Ectodermal cell (in vitro differentiated cells): ENCODE data around the gene GABBR2.
"Not testable (repeated sequence)": the region's sequence is repeated elsewhere in the genome, so short reads cannot be mapped to it uniquely, and the experiment has no call there.

Source experiments
- H3K27ac ChIP-seq: 2 replicates; pipeline ENCODE4 v1.7.0; 2013; ENCODE audit warnings: mild to moderate bottlenecking, low read depth, low read length; ENCODE audit not compliant: insufficient read depth, poor library complexity, severe bottlenecking
- H3K27me3 ChIP-seq: 2 replicates; pipeline ENCODE4 v1.7.0; 2013; ENCODE audit warnings: mild to moderate bottlenecking, low read length; ENCODE audit not compliant: insufficient read depth, control insufficient read depth, poor library complexity, severe bottlenecking
- H3K36me3 ChIP-seq: one replicate; pipeline ENCODE4 v1.7.0; 2013; ENCODE audit warnings: low read length; ENCODE audit not compliant: control insufficient read depth, insufficient read depth
- H3K4me1 ChIP-seq: one replicate; pipeline ENCODE4 v1.7.0; 2013; ENCODE audit warnings: low read length; ENCODE audit not compliant: control insufficient read depth, insufficient read depth
- H3K4me3 ChIP-seq: 2 replicates; pipeline ENCODE4 v1.7.0; 2013; ENCODE audit warnings: low read depth, low read length, control low read depth; ENCODE audit not compliant: insufficient read depth
- H3K9me3 ChIP-seq: 2 replicates; pipeline ENCODE4 v1.7.0; 2013; ENCODE audit warnings: mild to moderate bottlenecking, low read length, moderate library complexity; ENCODE audit not compliant: control insufficient read depth
- WGBS, 2 experiments: methylation state at CpG; one replicate each; pipeline ENCODE4 v1.1.7; 2013; ENCODE audit warnings: missing lambda C conversion rate in 2 of 2; 5-methylcytosine and 5-hydroxymethylcytosine counted together

GABBR2 gene

DNA sequence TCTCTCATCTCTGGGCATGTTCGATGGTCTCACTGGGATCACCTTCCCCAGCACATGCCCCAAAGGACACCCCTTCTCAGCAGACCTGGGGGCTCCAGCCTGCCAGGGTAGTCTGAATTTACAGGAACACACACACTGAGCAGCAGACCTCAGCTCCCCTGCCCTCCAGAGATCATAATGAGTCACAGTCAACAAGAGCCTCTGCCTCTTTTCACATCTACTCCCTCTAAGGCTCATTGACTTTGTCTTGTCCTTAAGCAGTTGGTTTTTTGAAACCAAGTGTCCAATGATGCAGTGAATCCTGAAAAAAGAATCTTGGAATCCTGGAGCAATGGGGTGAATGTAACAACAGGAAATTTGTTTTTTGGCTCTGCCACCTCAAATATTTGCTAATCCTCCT is 20.8 kb downstream of the GABBR2 start:
- Histone ChIP-seq H3K27ac (no peak overlapping the region), H3K27me3 (no peaks in the 10 kb centered on the region), H3K4me1 (no peaks in the 10 kb centered on the region), H3K9me3 (no peaks in the 10 kb centered on the region), H3K4me3 (no peak overlapping the region), H3K36me3 (no peaks in the 10 kb centered on the region)
- WGBS, 2 experiments: 98 to 100% methylated on average over 1 of the region's 1 CpG

DNA sequence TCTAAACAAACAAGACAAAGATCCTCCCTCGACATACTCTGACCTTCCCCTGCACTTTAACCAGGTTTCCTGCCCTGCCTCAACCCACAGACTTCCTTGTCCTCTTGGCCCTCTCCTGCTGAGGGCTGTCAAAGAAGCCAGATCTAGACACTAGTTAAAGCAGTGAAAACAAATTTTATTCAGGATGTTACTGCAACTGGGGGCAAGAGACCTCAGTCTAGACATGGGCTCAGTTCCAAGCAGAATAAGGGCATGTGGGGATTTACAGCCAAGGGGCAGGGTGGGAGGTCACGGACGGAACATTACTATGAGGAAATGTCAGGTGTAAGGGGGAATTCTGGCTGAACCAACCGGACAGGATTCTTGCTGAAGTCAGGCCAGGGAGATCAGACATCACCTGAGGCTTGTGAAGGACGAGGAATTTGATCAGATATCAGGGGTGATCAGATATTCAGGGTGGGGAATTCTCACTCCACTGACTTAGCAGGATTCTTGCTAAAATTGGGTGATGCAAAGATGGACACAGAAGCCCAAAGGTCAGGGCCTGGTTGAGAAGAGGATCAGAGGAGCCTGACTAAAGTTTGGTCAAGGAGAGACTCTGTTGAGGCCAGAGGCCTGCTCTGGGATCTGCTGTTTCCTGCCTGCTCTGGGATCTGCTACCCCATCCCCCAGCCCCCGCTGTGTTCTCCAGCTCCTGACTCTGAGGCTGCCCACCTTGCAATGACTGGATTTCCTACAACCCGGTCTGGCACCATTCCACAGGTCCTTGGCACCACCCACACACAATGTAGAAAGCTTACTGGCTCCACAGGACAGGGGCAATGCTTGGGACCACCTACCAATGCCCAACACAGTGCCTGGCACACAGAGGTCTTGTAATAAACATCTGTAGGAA is 21.5 kb downstream of the GABBR2 start:
- H3K4me1 ChIP-seq: no peaks in the 10 kb centered on the region
- H3K27ac ChIP-seq: no peak overlapping the region
- H3K9me3 ChIP-seq: no peaks in the 10 kb centered on the region
- H3K36me3 ChIP-seq: no peaks in the 10 kb centered on the region
- H3K27me3 ChIP-seq: no peaks in the 10 kb centered on the region
- WGBS, 2 experiments: 83 to 86% methylated on average over 7 of the region's 7 CpGs
- no peak overlapping the region for H3K4me3 ChIP-seq

DNA sequence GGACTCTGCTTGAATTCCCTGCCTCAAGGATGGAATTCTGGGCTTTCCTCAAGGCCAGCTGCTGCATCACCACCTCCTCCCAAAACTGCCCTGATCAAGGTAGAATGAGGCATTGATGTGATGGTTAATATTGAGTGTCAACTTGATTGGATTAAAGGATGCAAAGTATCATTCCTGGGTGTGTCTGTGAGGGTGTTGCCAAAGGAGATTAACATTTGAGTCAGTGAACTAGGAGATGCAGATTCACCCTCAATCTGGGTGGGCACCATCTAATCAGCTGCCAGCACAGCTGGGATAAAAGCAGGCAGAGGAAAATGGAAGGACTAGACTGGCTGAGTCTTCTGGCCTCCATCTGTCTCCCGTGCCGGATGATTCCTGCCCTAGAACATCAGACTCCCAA is 23.9 kb downstream of the GABBR2 start:
- not testable (repeated sequence) for H3K27me3 ChIP-seq, H3K9me3 ChIP-seq, H3K36me3 ChIP-seq, H3K4me1 ChIP-seq, H3K4me3 ChIP-seq, H3K27ac ChIP-seq
- 94 to 98% methylated on average over 2 of the region's 2 CpGs for WGBS, 2 experiments

DNA sequence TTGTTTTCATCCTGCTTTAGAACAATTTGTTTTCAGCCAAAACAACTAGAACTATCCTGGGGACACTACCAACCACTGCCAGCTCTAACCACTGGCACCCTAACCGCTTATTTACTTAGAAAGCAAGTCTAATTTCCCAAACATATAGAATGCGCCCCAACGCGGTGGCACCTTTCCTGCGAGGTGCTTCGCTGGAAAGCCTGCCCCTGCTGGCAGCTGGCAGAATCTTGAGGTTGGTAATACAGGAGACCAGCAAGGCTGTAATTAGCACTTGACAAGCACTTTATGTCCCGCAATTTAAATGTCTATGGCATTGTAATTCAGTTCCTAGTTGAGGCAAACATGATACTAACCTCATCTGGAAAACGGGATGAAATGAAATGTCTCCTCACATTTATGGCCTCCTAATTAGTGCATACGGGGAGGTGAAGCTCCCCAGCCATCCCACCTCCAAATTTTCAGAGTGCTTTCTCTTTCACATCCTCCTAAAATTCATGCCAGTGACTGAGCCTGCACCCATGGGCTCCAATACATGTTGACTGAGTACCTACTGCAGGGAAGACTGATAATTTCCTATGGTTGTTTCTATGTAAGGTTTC is 30.4 kb downstream of the GABBR2 start:
- Histone ChIP-seq H3K4me3 (no peak overlapping the region), H3K4me1 (no peaks in the 10 kb centered on the region), H3K9me3 (no peaks in the 10 kb centered on the region), H3K27ac (no peak overlapping the region), H3K36me3 (no peaks in the 10 kb centered on the region), H3K27me3 (no peaks in the 10 kb centered on the region)
- WGBS, 2 experiments: 16 to 19% methylated on average over 9 of the region's 9 CpGs

DNA sequence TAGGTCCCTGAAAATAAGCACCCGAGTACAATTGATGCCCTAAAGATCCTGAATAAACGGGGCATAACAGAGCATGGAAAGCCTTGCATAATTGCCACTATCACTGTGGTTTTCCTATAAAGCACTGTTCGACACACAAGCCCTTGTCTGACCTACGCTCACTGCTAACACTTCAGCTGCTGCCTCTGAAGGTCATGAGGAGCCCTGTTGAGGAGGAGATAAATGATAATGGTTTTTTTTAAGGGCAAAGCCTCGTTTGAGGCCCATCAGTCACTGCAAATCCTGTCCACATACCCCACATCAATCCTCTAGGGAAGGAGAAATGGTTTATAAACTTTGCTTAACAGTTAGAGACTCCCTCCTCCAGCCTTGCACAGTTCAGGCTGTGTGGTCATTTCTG is 35.1 kb downstream of the GABBR2 start:
- H3K36me3 ChIP-seq: no peaks in the 10 kb centered on the region
- H3K4me1 ChIP-seq: no peaks in the 10 kb centered on the region
- H3K4me3 ChIP-seq: no peak overlapping the region
- no peaks in the 10 kb centered on the region for H3K27me3 ChIP-seq
- H3K27ac ChIP-seq: no peak overlapping the region
- 93 to 95% methylated on average over 4 to 5 of the region's 5 CpGs for WGBS, 2 experiments
- H3K9me3 ChIP-seq: no peaks in the 10 kb centered on the region

DNA sequence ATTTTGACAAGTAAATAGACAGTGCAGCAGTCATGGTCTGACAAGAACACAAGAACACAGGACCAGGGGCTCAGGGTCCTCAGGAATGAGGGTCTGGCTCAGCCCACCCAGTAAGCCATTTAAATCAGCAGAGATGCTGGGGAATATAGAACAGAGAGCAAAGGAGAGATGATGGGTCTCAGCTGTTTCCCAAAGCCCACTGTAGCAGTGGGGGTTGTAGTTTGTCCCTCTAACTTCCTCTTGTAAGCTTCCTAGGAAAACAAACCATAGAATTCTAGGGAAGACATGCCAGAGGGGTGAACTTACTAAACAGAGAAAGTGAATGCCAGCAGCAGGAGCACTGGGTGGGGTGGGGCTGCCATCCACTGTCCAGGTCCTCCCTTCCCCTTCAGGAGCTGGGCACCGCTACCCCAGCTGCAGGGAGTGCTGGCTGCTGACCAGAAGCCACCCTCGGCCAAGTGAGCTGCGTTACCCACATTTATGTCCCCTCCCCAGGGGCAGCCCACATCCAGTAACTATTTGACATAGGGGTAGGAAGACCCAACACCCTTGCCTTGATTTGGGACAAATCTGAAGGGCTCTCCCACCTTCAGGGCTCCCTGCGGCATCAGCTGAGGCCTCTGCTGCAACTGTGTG is 41.6 kb downstream of the GABBR2 start:
- Histone ChIP-seq H3K4me3 (no peak overlapping the region), H3K9me3 (no peaks in the 10 kb centered on the region), H3K27me3 (no peaks in the 10 kb centered on the region), H3K4me1 (no peaks in the 10 kb centered on the region), H3K36me3 (no peaks in the 10 kb centered on the region), H3K27ac (no peak overlapping the region)
- 91 to 93% methylated on average over 4 of the region's 4 CpGs for WGBS, 2 experiments

DNA sequence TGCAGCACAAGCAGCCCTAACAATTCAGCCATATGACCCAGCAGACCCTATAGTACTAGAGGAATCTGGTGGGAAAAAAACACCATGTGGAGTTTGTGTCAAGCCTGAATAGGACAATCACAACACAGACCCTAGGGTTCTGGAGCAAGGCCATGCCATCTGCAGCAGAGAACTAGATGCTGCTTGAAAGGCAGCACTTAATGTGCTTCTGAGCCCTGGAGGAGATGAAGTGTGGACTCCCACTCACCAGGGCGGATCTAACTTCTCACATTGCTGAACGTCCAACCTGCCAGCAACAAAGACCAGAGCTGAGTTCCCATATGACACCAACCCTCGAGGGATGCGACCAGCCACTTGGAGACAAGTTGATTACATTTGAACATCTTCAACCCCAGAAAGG is 43.2 kb downstream of the GABBR2 start:
- Histone ChIP-seq H3K4me3 (no peak overlapping the region), H3K36me3 (no peaks in the 10 kb centered on the region)
- WGBS, 2 experiments: 78 to 79% methylated on average over 4 of the region's 4 CpGs

DNA sequence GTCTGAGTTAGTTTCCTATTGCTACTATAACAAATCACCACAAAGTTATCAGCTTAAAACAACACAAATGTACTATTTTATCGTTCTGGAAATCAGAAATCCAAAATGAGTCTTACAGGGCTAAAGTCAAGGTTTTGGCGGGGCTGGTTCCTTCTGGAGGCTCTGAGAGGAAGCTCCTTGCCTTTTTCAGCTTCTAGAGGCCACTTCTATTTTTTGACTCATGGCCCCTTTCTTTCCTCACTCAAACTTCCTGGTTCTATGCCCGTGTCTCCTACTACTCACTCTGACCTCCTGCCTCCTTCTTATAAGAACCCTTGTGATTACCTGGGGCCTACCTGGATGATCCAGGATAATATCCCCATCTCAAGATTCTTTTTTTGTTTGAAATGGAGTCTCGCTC is 48.2 kb downstream of the GABBR2 start:
- H3K4me1 ChIP-seq: no peaks in the 10 kb centered on the region
- no peak overlapping the region for H3K4me3 ChIP-seq
- no peaks in the 10 kb centered on the region for H3K27me3 ChIP-seq
- no peaks in the 10 kb centered on the region for H3K9me3 ChIP-seq
- no peaks in the 10 kb centered on the region for H3K36me3 ChIP-seq
- H3K27ac ChIP-seq: no peak overlapping the region
- WGBS, 2 experiments: 90 to 95% methylated on average over 4 of the region's 4 CpGs

More for the DNA sequence above, 43.2 kb downstream of the GABBR2 start:
- Histone ChIP-seq H3K27ac (no peak overlapping the region), H3K9me3 (no peaks in the 10 kb centered on the region), H3K4me1 (no peaks in the 10 kb centered on the region), H3K27me3 (no peaks in the 10 kb centered on the region)

DNA sequence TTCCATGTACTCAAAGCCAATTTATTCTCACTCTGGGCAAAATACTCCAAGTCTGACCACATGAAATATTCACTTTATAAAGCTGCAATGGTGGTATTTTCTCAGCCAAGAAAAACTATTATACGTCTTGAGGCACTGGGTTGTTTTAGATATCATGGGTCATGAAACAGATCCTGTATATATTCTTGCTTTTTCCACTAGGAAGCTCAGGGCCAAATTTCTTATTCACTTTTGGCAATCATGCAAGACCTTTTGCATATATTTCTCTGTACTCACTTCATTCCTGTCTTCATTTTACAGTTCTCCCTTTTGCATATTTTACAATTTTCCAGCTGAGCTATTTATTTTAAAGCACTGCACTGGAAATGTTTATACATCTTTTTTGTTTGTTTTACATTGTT is 49.8 kb downstream of the GABBR2 start:
- no peak overlapping the region for H3K4me3 ChIP-seq
- no peaks in the 10 kb centered on the region for H3K9me3 ChIP-seq
- no peaks in the 10 kb centered on the region for H3K27me3 ChIP-seq
- H3K27ac ChIP-seq: no peak overlapping the region
- no peaks in the 10 kb centered on the region for H3K36me3 ChIP-seq
- H3K4me1 ChIP-seq: no peaks in the 10 kb centered on the region
- WGBS, 2 experiments: 84 to 100% methylated on average over 1 of the region's 1 CpG

DNA sequence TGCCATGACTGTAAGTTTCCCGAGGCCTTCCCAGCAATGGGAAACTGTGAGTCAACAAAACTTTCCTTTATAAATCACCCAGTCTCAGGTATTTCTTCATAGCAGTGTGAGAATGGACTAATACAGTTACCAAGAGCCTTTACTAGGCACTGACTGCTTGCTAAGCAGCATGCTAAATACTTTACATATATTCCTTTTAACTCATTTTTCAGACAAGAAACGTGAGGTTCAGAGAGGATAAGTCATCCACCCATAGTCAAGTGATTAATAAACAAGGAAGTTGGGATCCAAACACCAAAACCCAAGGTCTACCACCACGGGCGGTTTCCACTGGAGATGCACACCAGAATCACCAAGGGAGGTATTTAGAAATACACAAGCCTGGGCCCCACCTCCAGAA is 50.8 kb downstream of the GABBR2 start:
- no peak overlapping the region for H3K27ac ChIP-seq
- no peaks in the 10 kb centered on the region for H3K9me3 ChIP-seq
- no peaks in the 10 kb centered on the region for H3K36me3 ChIP-seq
- no peaks in the 10 kb centered on the region for H3K27me3 ChIP-seq
- WGBS, 2 experiments: 85 to 90% methylated on average over 4 of the region's 4 CpGs
- H3K4me3 ChIP-seq: no peak overlapping the region
- H3K4me1 ChIP-seq: no peaks in the 10 kb centered on the region
